Measurements from ENCODE around the gene UBE3C.
"Not testable (repeated sequence)": the region's sequence is repeated elsewhere in the genome, so short reads cannot be mapped to it uniquely, and the experiment has no call there.

The UBE3C gene

GRCh38 chr7:157132796-157133195, 5.9 kb upstream of the UBE3C start:
- DNase-seq: no peak

GRCh38 chr7:157133304-157133703, 5.4 kb upstream of the UBE3C start:
- DNase-seq: no peak

GRCh38 chr7:157136372-157136771, 2.4 kb upstream of the UBE3C start:
- no peak for DNase-seq

GRCh38 chr7:157138101-157138423, 664 bp upstream of the UBE3C start:
- DNase-seq: no peak

GRCh38 chr7:157139111-157139809, 534 bp downstream of the UBE3C start:
- DNase-seq: no peak

GRCh38 chr7:157139810-157140510, 1.2 kb downstream of the UBE3C start:
- DNase-seq: no peak

GRCh38 chr7:157140511-157140905, 1.8 kb downstream of the UBE3C start:
- DNase-seq: no peak

- DNase-seq: no peak
These were observed 2.9 kb downstream of the UBE3C start for GRCh38 chr7:157141525-157142060.

GRCh38 chr7:157143788-157144187, 5.1 kb downstream of the UBE3C start:
- DNase-seq: no peak

- no peak for DNase-seq
These were observed 10.6 kb downstream of the UBE3C start for GRCh38 chr7:157149317-157149716.

- DNase-seq: no peak
These were observed 12.2 kb downstream of the UBE3C start for GRCh38 chr7:157150882-157151281.

- no peak for DNase-seq
These were observed 13.1 kb downstream of the UBE3C start for GRCh38 chr7:157151626-157152339.

- no peak for DNase-seq
These were observed 13.7 kb downstream of the UBE3C start for GRCh38 chr7:157152391-157152937.

- no peak for DNase-seq
These were observed 14.5 kb downstream of the UBE3C start for GRCh38 chr7:157153260-157153659.

GRCh38 chr7:157155959-157156358, 17.2 kb downstream of the UBE3C start:
- DNase-seq: no peak

GRCh38 chr7:157158400-157158799, 19.7 kb downstream of the UBE3C start:
- DNase-seq: peak; percentile 28

- DNase-seq: not testable (repeated sequence)
These were observed 20.8 kb downstream of the UBE3C start for GRCh38 chr7:157159537-157159936.

GRCh38 chr7:157160433-157160832, 21.7 kb downstream of the UBE3C start:
- no peak for DNase-seq

- no peak for DNase-seq
These were observed 27.3 kb downstream of the UBE3C start for GRCh38 chr7:157165987-157166386.

- no peak for DNase-seq
These were observed 29.8 kb downstream of the UBE3C start for GRCh38 chr7:157168571-157168970.

- no peak for DNase-seq
These were observed 38.0 kb downstream of the UBE3C start for GRCh38 chr7:157176771-157177170.

- no peak for DNase-seq
These were observed 38.7 kb downstream of the UBE3C start for GRCh38 chr7:157177333-157177982.

GRCh38 chr7:157177983-157178381, 39.3 kb downstream of the UBE3C start:
- no peak for DNase-seq
